K562 (cell line): ENCODE measurements around the gene OSCP1. TPM values are rescaled to one million over a fixed set of nuclear protein-coding genes. Genes with fewer than 3 reads are reported as not detected.

Experiments
- CBX5 ChIP-seq: IDR thresholded peaks from 2 replicates; pipeline ENCODE4 v1.6.1; 2014; ENCODE audit warnings: low read depth, borderline replicate concordance
- IRF9 ChIP-seq: fragments of 450-650 bp; IDR thresholded peaks from 2 replicates; pipeline ENCODE4 v1.6.1; 2016; ENCODE audit warnings: missing biosample characterization, missing genetic modification characterization
- MNT ChIP-seq, 2 experiments: fragments of 450-650 bp; conservative IDR thresholded peaks; 2 replicates each; pipeline ENCODE4 v1.6.1; 2017; ENCODE audit warnings: mild to moderate bottlenecking in 2 of 2, moderate library complexity in 2 of 2
- MTA1 ChIP-seq: fragments of 450-650 bp; IDR thresholded peaks from 2 replicates; pipeline ENCODE4 v1.6.1; 2017; ENCODE audit warnings: borderline replicate concordance
- SFPQ ChIP-seq: fragments of 200-400 bp; formaldehyde crosslinking; IDR thresholded peaks from 2 replicates; pipeline ENCODE4 v1.6.1; 2017; ENCODE audit warnings: mild to moderate bottlenecking, low read depth, low read length, moderate library complexity
- SNRNP70 ChIP-seq: fragments of 200-400 bp; formaldehyde crosslinking; optimal IDR thresholded peaks from 2 replicates; pipeline ENCODE3; 2017; ENCODE audit warnings: low read depth, low read length
- ZBTB11 ChIP-seq, 3 experiments: fragments of 200-800 bp in 1 of 3; fragments of 250-450 bp in 1 of 3; fragments of 450-650 bp in 1 of 3; sonication (Bioruptor Pico) in 1 of 3; sonication (Bioruptor generic) in 1 of 3; formaldehyde crosslinking in 1 of 3; IDR thresholded peaks; 2 replicates each; pipeline versions ENCODE4 v1.6.1 to v1.8.0; 2016 to 2022; ENCODE audit warnings: mild to moderate bottlenecking in 2 of 3, missing genetic modification characterization in 2 of 3, missing compliant biosample characterization in 1 of 3, moderate library complexity in 1 of 3
- ZBTB2 ChIP-seq: fragments of 450-650 bp; IDR thresholded peaks from 2 replicates; pipeline ENCODE4 v1.6.1; 2016; ENCODE audit warnings: antibody characterized with exemption
- ZNF143 ChIP-seq: sonication (generic); formaldehyde crosslinking; IDR thresholded peaks from 2 replicates; pipeline ENCODE4 v1.9.0; 2022; ENCODE audit warnings: mild to moderate bottlenecking, missing genetic modification reagents
- ZNF766 ChIP-seq: fragments of 200-800 bp; sonication (Bioruptor generic); conservative IDR thresholded peaks from 2 replicates; pipeline ENCODE4 v1.6.1; 2016; ENCODE audit warnings: missing genetic modification characterization, missing compliant biosample characterization
- polyA plus RNA-seq, 8 experiments: library from polyadenylated mRNA; depleted of rRNA in 4 of 8; stranded (reverse) in 5 of 8; unstranded in 3 of 8; fragments of >200 nt; fragmentation: Nextera tagmentation in 2 of 8; fragmentation: Illumina TruSeq in 1 of 8; extraction: Ambion mirVana in 2 of 8; extraction: Trizol in 1 of 8; gene quantifications; 2 replicates each; pipeline versions ENCODE4 v1.2.1 to v1.2.3, GENCODE V29; 2011 to 2014; ENCODE audit warnings: inconsistent platforms in 1 of 8, missing spikeins in 1 of 8
- total RNA-seq, 7 experiments: library from RNA; depleted of rRNA in 6 of 7; stranded (reverse); fragments of >200 nt in 6 of 7; fragmentation: Illumina TruSeq in 2 of 7; extraction: Trizol in 2 of 7; gene quantifications; 2 replicates each; pipeline versions ENCODE4 v1.2.1 to v1.2.3, GENCODE V29; 2011 to 2021; ENCODE audit warnings: low replicate concordance in 1 of 7
- TF ChIP-seq, protein P1 (sequence below): fragments of 250-450 bp; sonication (Bioruptor Pico); IDR thresholded peaks from 2 replicates; pipeline ENCODE4 v1.4.0; 2020
- TF ChIP-seq, protein P2 (sequence below): fragments of 250-450 bp; sonication (Bioruptor Pico); IDR thresholded peaks from 2 replicates; pipeline ENCODE4 v1.5.0; 2020; ENCODE audit warnings: mild to moderate bottlenecking, borderline replicate concordance

The OSCP1 gene
- total and polyA plus RNA-seq, 9 of the 15 experiments (the other 6 are each of a cell fraction or from before 2014, with no cell fraction given), result 0.15 to 0.40 (median 0.33) TPM; not detected in 5

DNA sequence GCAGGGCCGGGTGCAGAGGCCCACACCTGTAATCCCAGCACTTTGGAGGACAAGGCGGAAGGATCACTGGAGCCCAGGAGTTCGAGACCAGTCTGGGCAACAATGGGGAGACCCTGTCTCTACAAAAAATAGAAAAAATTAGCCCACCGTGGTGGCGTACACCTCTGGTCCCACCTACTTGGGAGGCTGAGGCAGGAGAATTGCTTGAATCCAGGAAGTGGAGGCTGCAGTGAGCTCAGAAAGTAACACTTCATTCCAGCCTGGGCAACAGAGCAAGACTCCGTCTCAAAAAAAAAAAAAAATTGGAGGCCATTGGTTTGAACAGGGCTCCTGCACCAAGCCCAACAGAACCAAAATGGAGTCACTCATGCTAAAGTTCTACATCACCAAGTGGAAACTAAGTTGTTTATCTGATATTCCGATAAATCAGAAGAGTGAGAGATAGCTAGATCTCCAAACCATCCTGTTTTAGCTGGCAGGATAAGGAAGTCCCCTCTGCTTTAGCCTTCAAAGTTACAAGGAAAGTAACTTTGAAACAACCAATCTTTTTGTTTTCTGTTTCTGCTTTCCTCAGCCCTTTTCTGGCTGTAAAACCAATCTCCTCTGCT is 51.8 kb downstream of the OSCP1 start (continued):
- TF ChIP-seq ZBTB2, result peak; percentile 39; the same call in 1 of the 2 replicates
- TF ChIP-seq, protein P1, sequence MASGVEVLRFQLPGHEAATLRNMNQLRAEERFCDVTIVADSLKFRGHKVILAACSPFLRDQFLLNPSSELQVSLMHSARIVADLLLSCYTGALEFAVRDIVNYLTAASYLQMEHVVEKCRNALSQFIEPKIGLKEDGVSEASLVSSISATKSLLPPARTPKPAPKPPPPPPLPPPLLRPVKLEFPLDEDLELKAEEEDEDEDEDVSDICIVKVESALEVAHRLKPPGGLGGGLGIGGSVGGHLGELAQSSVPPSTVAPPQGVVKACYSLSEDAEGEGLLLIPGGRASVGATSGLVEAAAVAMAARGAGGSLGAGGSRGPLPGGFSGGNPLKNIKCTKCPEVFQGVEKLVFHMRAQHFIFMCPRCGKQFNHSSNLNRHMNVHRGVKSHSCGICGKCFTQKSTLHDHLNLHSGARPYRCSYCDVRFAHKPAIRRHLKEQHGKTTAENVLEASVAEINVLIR (CRISPR knock-in tag), result peak; percentile 64; the same call in 1 of the 2 replicates
- TF ChIP-seq ZBTB11 (CRISPR knock-in tag; IDR thresholded peaks at IDR 0.05), result no peak; a peak in 1 of 6 replicates
- TF ChIP-seq ZNF143, result no peak
- peak; percentile 94 for TF ChIP-seq IRF9
- no peak for TF ChIP-seq MNT (conservative IDR thresholded peaks at IDR 0.05)
- TF ChIP-seq, protein P2, sequence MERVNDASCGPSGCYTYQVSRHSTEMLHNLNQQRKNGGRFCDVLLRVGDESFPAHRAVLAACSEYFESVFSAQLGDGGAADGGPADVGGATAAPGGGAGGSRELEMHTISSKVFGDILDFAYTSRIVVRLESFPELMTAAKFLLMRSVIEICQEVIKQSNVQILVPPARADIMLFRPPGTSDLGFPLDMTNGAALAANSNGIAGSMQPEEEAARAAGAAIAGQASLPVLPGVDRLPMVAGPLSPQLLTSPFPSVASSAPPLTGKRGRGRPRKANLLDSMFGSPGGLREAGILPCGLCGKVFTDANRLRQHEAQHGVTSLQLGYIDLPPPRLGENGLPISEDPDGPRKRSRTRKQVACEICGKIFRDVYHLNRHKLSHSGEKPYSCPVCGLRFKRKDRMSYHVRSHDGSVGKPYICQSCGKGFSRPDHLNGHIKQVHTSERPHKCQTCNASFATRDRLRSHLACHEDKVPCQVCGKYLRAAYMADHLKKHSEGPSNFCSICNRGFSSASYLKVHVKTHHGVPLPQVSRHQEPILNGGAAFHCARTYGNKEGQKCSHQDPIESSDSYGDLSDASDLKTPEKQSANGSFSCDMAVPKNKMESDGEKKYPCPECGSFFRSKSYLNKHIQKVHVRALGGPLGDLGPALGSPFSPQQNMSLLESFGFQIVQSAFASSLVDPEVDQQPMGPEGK (CRISPR knock-in tag), result no peak
- TF ChIP-seq ZNF766 (CRISPR knock-in tag), result peak; percentile 96
- no peak for TF ChIP-seq SNRNP70
- TF ChIP-seq SFPQ, result no peak
- TF ChIP-seq MTA1, result no peak
- TF ChIP-seq CBX5, result no peak
